ENCODE measurements around the gene MAP3K20.
"Not testable (repeated sequence)": the region's sequence is repeated elsewhere in the genome, so short reads cannot be mapped to it uniquely, and the experiment has no call there.

The MAP3K20 gene

GRCh38 chr2:173087214-173087581 is 11.6 kb downstream of the MAP3K20 start:
- H3K9ac ChIP-seq (ENCODE audit: low read depth in 1 of 2, low read length in 2 of 2): no peak overlapping the region
- no peaks in the 10 kb centered on the region for H3K27me3 ChIP-seq (ENCODE audit: control insufficient read depth in 2 of 2, insufficient read depth in 2 of 2, low read length in 2 of 2)
- no peaks in the 10 kb centered on the region for H3K9me3 ChIP-seq (ENCODE audit: control insufficient read depth in 2 of 2, low read length in 2 of 2)
- no peak overlapping the region for H3K27ac ChIP-seq (ENCODE audit: low read depth in 2 of 2, low read length in 2 of 2)
- H3K4me3 ChIP-seq (ENCODE audit: low read length in 2 of 2): no peak overlapping the region
- H3K4me1 ChIP-seq (ENCODE audit: control insufficient read depth in 2 of 2, insufficient read depth in 2 of 2, low read length in 2 of 2): no peaks in the 10 kb centered on the region
- no peaks in the 10 kb centered on the region for H3K36me3 ChIP-seq (ENCODE audit: control insufficient read depth in 2 of 2, insufficient read depth in 2 of 2, low read length in 2 of 2)

GRCh38 chr2:173087793-173088496 is 12.3 kb downstream of the MAP3K20 start:
- Histone ChIP-seq H3K4me1 (ENCODE audit: control insufficient read depth in 2 of 2, insufficient read depth in 2 of 2, low read length in 2 of 2) (no peaks in the 10 kb centered on the region), H3K27me3 (ENCODE audit: control insufficient read depth in 2 of 2, insufficient read depth in 2 of 2, low read length in 2 of 2) (no peaks in the 10 kb centered on the region), H3K36me3 (ENCODE audit: control insufficient read depth in 2 of 2, insufficient read depth in 2 of 2, low read length in 2 of 2) (no peaks in the 10 kb centered on the region), H3K4me3 (ENCODE audit: low read length in 2 of 2) (no peak overlapping the region), H3K9ac (ENCODE audit: low read depth in 1 of 2, low read length in 2 of 2) (no peak overlapping the region), H3K27ac (ENCODE audit: low read depth in 2 of 2, low read length in 2 of 2) (no peak overlapping the region), H3K9me3 (ENCODE audit: control insufficient read depth in 2 of 2, low read length in 2 of 2) (no peaks in the 10 kb centered on the region)

GRCh38 chr2:173090276-173090877 is 14.7 kb downstream of the MAP3K20 start:
- H3K27ac ChIP-seq (ENCODE audit: low read depth in 2 of 2, low read length in 2 of 2): no peak overlapping the region

GRCh38 chr2:173090973-173091660 is 15.5 kb downstream of the MAP3K20 start:
- Histone ChIP-seq H3K9ac (ENCODE audit: low read depth in 1 of 2, low read length in 2 of 2) (no peak overlapping the region), H3K36me3 (ENCODE audit: control insufficient read depth in 2 of 2, insufficient read depth in 2 of 2, low read length in 2 of 2) (no peaks in the 10 kb centered on the region), H3K27ac (ENCODE audit: low read depth in 2 of 2, low read length in 2 of 2) (no peak overlapping the region), H3K4me3 (ENCODE audit: low read length in 2 of 2) (no peak overlapping the region), H3K9me3 (ENCODE audit: control insufficient read depth in 2 of 2, low read length in 2 of 2) (no peaks in the 10 kb centered on the region), H3K27me3 (ENCODE audit: control insufficient read depth in 2 of 2, insufficient read depth in 2 of 2, low read length in 2 of 2) (no peaks in the 10 kb centered on the region), H3K4me1 (ENCODE audit: control insufficient read depth in 2 of 2, insufficient read depth in 2 of 2, low read length in 2 of 2) (no peaks in the 10 kb centered on the region)

More at GRCh38 chr2:173090276-173090877, 14.7 kb downstream of the MAP3K20 start:
- Histone ChIP-seq H3K36me3 (ENCODE audit: control insufficient read depth in 2 of 2, insufficient read depth in 2 of 2, low read length in 2 of 2) (no peaks in the 10 kb centered on the region), H3K4me3 (ENCODE audit: low read length in 2 of 2) (no peak overlapping the region), H3K9ac (ENCODE audit: low read depth in 1 of 2, low read length in 2 of 2) (no peak overlapping the region), H3K27me3 (ENCODE audit: control insufficient read depth in 2 of 2, insufficient read depth in 2 of 2, low read length in 2 of 2) (no peaks in the 10 kb centered on the region), H3K9me3 (ENCODE audit: control insufficient read depth in 2 of 2, low read length in 2 of 2) (no peaks in the 10 kb centered on the region), H3K4me1 (ENCODE audit: control insufficient read depth in 2 of 2, insufficient read depth in 2 of 2, low read length in 2 of 2) (no peaks in the 10 kb centered on the region)

GRCh38 chr2:173091910-173092309 is 16.3 kb downstream of the MAP3K20 start:
- no peak overlapping the region for H3K9ac ChIP-seq (ENCODE audit: low read depth in 1 of 2, low read length in 2 of 2)
- no peak overlapping the region for H3K27ac ChIP-seq (ENCODE audit: low read depth in 2 of 2, low read length in 2 of 2)

GRCh38 chr2:173092844-173093402 is 17.3 kb downstream of the MAP3K20 start:
- H3K9ac ChIP-seq (ENCODE audit: low read depth in 1 of 2, low read length in 2 of 2): no peak overlapping the region
- H3K27me3 ChIP-seq (ENCODE audit: control insufficient read depth in 2 of 2, insufficient read depth in 2 of 2, low read length in 2 of 2): no peaks in the 10 kb centered on the region
- H3K9me3 ChIP-seq (ENCODE audit: control insufficient read depth in 2 of 2, low read length in 2 of 2): no peaks in the 10 kb centered on the region
- no peak overlapping the region for H3K4me3 ChIP-seq (ENCODE audit: low read length in 2 of 2)
- no peak overlapping the region for H3K27ac ChIP-seq (ENCODE audit: low read depth in 2 of 2, low read length in 2 of 2)
- no peaks in the 10 kb centered on the region for H3K36me3 ChIP-seq (ENCODE audit: control insufficient read depth in 2 of 2, insufficient read depth in 2 of 2, low read length in 2 of 2)
- no peaks in the 10 kb centered on the region for H3K4me1 ChIP-seq (ENCODE audit: control insufficient read depth in 2 of 2, insufficient read depth in 2 of 2, low read length in 2 of 2)

More at GRCh38 chr2:173091910-173092309, 16.3 kb downstream of the MAP3K20 start:
- Histone ChIP-seq H3K9me3 (ENCODE audit: control insufficient read depth in 2 of 2, low read length in 2 of 2) (no peaks in the 10 kb centered on the region), H3K36me3 (ENCODE audit: control insufficient read depth in 2 of 2, insufficient read depth in 2 of 2, low read length in 2 of 2) (no peaks in the 10 kb centered on the region), H3K4me3 (ENCODE audit: low read length in 2 of 2) (no peak overlapping the region), H3K27me3 (ENCODE audit: control insufficient read depth in 2 of 2, insufficient read depth in 2 of 2, low read length in 2 of 2) (no peaks in the 10 kb centered on the region), H3K4me1 (ENCODE audit: control insufficient read depth in 2 of 2, insufficient read depth in 2 of 2, low read length in 2 of 2) (no peaks in the 10 kb centered on the region)

- H3K9me3 ChIP-seq (ENCODE audit: control insufficient read depth in 2 of 2, low read length in 2 of 2); H3K27me3 ChIP-seq (ENCODE audit: control insufficient read depth in 2 of 2, insufficient read depth in 2 of 2, low read length in 2 of 2); H3K4me3 ChIP-seq (ENCODE audit: low read length in 2 of 2); H3K9ac ChIP-seq (ENCODE audit: low read depth in 1 of 2, low read length in 2 of 2); H3K36me3 ChIP-seq (ENCODE audit: control insufficient read depth in 2 of 2, insufficient read depth in 2 of 2, low read length in 2 of 2); H3K4me1 ChIP-seq (ENCODE audit: control insufficient read depth in 2 of 2, insufficient read depth in 2 of 2, low read length in 2 of 2); H3K27ac ChIP-seq (ENCODE audit: low read depth in 2 of 2, low read length in 2 of 2): not testable (repeated sequence)
Measured at GRCh38 chr2:173093617-173094016, 18.0 kb downstream of the MAP3K20 start.

- H3K9me3 ChIP-seq (ENCODE audit: control insufficient read depth in 2 of 2, low read length in 2 of 2): no peaks in the 10 kb centered on the region
- no peak overlapping the region for H3K27ac ChIP-seq (ENCODE audit: low read depth in 2 of 2, low read length in 2 of 2)
- H3K9ac ChIP-seq (ENCODE audit: low read depth in 1 of 2, low read length in 2 of 2): no peak overlapping the region
- H3K36me3 ChIP-seq (ENCODE audit: control insufficient read depth in 2 of 2, insufficient read depth in 2 of 2, low read length in 2 of 2): no peaks in the 10 kb centered on the region
- H3K4me3 ChIP-seq (ENCODE audit: low read length in 2 of 2): no peak overlapping the region
- no peaks in the 10 kb centered on the region for H3K4me1 ChIP-seq (ENCODE audit: control insufficient read depth in 2 of 2, insufficient read depth in 2 of 2, low read length in 2 of 2)
- no peaks in the 10 kb centered on the region for H3K27me3 ChIP-seq (ENCODE audit: control insufficient read depth in 2 of 2, insufficient read depth in 2 of 2, low read length in 2 of 2)
Measured at GRCh38 chr2:173094731-173095130, 19.1 kb downstream of the MAP3K20 start.

- H3K4me3 ChIP-seq (ENCODE audit: low read length in 2 of 2): no peak overlapping the region
- no peaks in the 10 kb centered on the region for H3K27me3 ChIP-seq (ENCODE audit: control insufficient read depth in 2 of 2, insufficient read depth in 2 of 2, low read length in 2 of 2)
- no peaks in the 10 kb centered on the region for H3K9me3 ChIP-seq (ENCODE audit: control insufficient read depth in 2 of 2, low read length in 2 of 2)
- H3K4me1 ChIP-seq (ENCODE audit: control insufficient read depth in 2 of 2, insufficient read depth in 2 of 2, low read length in 2 of 2): no peaks in the 10 kb centered on the region
- H3K9ac ChIP-seq (ENCODE audit: low read depth in 1 of 2, low read length in 2 of 2): no peak overlapping the region
- H3K36me3 ChIP-seq (ENCODE audit: control insufficient read depth in 2 of 2, insufficient read depth in 2 of 2, low read length in 2 of 2): no peaks in the 10 kb centered on the region
- no peak overlapping the region for H3K27ac ChIP-seq (ENCODE audit: low read depth in 2 of 2, low read length in 2 of 2)
Measured at GRCh38 chr2:173095356-173095755, 19.7 kb downstream of the MAP3K20 start.

GRCh38 chr2:173099271-173099670 is 23.6 kb downstream of the MAP3K20 start:
- H3K27ac ChIP-seq (ENCODE audit: low read depth in 2 of 2, low read length in 2 of 2): no peak overlapping the region
- H3K4me3 ChIP-seq (ENCODE audit: low read length in 2 of 2): no peak overlapping the region
- no peaks in the 10 kb centered on the region for H3K36me3 ChIP-seq (ENCODE audit: control insufficient read depth in 2 of 2, insufficient read depth in 2 of 2, low read length in 2 of 2)
- no peak overlapping the region for H3K9ac ChIP-seq (ENCODE audit: low read depth in 1 of 2, low read length in 2 of 2)
- H3K4me1 ChIP-seq (ENCODE audit: control insufficient read depth in 2 of 2, insufficient read depth in 2 of 2, low read length in 2 of 2): no peaks in the 10 kb centered on the region
- no peaks in the 10 kb centered on the region for H3K27me3 ChIP-seq (ENCODE audit: control insufficient read depth in 2 of 2, insufficient read depth in 2 of 2, low read length in 2 of 2)
- H3K9me3 ChIP-seq (ENCODE audit: control insufficient read depth in 2 of 2, low read length in 2 of 2): no peaks in the 10 kb centered on the region
